Ovary (tissue), 9 donors: Measurements from ENCODE around the gene ITSN1. TPM values are rescaled to one million over a fixed set of nuclear protein-coding genes. Genes with fewer than 3 reads are reported as not detected.
A peak's percentile ranks its signal among the peaks of the same experiment; 100 is the strongest.

Experiments used
- DNase-seq, 5 donors: peaks; one replicate each; pipeline ENCODE4 v3.0.0-alpha.2; 2019 to 2020
- H3K27ac ChIP-seq, 2 donors: fragments of 200-600 bp; one replicate each; pipeline versions ENCODE4 v1.5.1 to v1.8.0; 2019 to 2022
- H3K27me3 ChIP-seq: fragments of 200-600 bp; one replicate; pipeline ENCODE4 v1.8.0; 2022
- H3K36me3 ChIP-seq: fragments of 200-600 bp; sonication (generic); one replicate; pipeline ENCODE4 v1.5.1; 2019
- H3K4me1 ChIP-seq: one replicate; pipeline ENCODE4 v1.8.1; 2013; ENCODE audit warnings: mild to moderate bottlenecking, moderate library complexity; ENCODE audit not compliant: insufficient read depth
- H3K4me3 ChIP-seq: fragments of 200-600 bp; sonication (generic); one replicate; pipeline ENCODE4 v1.5.1; 2017
- H3K9me3 ChIP-seq, 2 donors: fragments of 200-600 bp in 1 of 2; sonication (generic) in 1 of 2; one replicate each; pipeline versions ENCODE4 v1.5.1 to v1.8.1; 2013 to 2019; ENCODE audit warnings: mild to moderate bottlenecking in 1 of 2, moderate library complexity in 1 of 2
- EP300 ChIP-seq: sonication (generic); formaldehyde crosslinking; IDR thresholded peaks from one replicate; pipeline ENCODE4 v1.6.1; 2017; ENCODE audit warnings: antibody characterized with exemption
- POLR2A ChIP-seq: fragments of 450-650 bp; IDR thresholded peaks from one replicate; pipeline ENCODE4 v1.6.1; 2017; ENCODE audit warnings: antibody characterized with exemption, mild to moderate bottlenecking, moderate library complexity
- WGBS, 3 donors: extraction: QIAGEN DNeasy Blood & Tissue Kit in 1 of 3; methylation state at CpG; one replicate each; pipeline versions ENCODE4 v1.1.5 to v1.1.7; 2013 to 2017; 5-methylcytosine and 5-hydroxymethylcytosine counted together
- intact Hi-C, 4 donors: fragments of 100-400 bp; cut with DNase I; formaldehyde crosslinking; loops; one replicate each; pipeline versions ENCODE4 v1.11.0 to v1.15.1; 2022 to 2023
- polyA plus RNA-seq, 2 donors: library from polyadenylated mRNA; stranded (reverse); fragments of 200-250 nt in 1 of 2; fragments of 350-450 nt in 1 of 2; fragmentation: Illumina TruSeq in 1 of 2; extraction: RNeasy Lipid Tissue Mini Kit (QIAGEN cat#74804) in 1 of 2; gene quantifications; one replicate each; pipeline ENCODE4 v1.2.3, GENCODE V29; 2013 to 2014
- total RNA-seq, 7 donors: library from RNA; depleted of rRNA in 2 of 7; stranded (reverse); fragments of >200 nt in 2 of 7; fragmentation: NEBNext Ultra II Directional in 3 of 7; extraction: Animal tissue kit (Norgen Biotek cat#: 25700) in 3 of 7; gene quantifications; one replicate each; pipeline versions ENCODE4 v1.1.0 to v1.2.4, GENCODE V29; 2016 to 2023
- TF ChIP-seq, protein P1 (sequence below), 3 donors: fragments of 450-650 bp in 2 of 3; fragments of 200-600 bp in 1 of 3; IDR thresholded peaks; one replicate each; pipeline versions ENCODE4 v1.5.1 to v1.8.0; 2016 to 2022; ENCODE audit warnings: antibody characterized with exemption in 3 of 3, mild to moderate bottlenecking in 1 of 3
- donor health status: DM: no; HTN: no; CAD: no; lungs with moderate emphysema.
- donor health status: DM: no; HTN: no; CAD: no.
- donor health status: Bipolar disorder and iron deficiency.
- donor health status: DM: yes; HTN: yes; CAD: no.
- donor health status: DM: no; HTN: no; CAD: no.
- donor health status: DM: yes; HTN: yes; CAD: no.

ITSN1 gene
- total and polyA plus RNA-seq, 9 donors, result 22.6 to 61.3 (median 36.4) TPM

DNA sequence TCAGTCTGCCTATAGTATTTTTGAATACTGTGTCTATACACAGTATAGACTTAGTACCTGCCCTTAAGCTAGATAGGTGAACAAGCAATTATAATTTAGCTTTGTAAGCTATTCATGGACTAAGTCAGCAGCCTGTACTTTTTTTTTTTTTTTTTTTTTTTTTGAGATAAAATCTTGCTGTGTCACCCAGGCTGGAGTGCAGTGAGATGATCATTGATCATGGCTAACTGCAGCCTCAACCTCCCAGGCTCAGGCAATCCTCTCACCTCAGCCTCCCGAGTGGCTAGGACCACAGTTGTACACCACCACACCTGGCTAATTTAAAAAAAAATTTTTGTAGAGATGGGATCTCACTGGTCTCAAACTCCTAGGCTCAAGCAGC lies 17.3 kb downstream of the ITSN1 start:
- Histone ChIP-seq H3K36me3 (no peaks in the 10 kb centered on the region), H3K9me3 (no peaks in the 10 kb centered on the region), H3K27me3 (no peaks in the 10 kb centered on the region), H3K4me1 (peaks cover 13% of the 10 kb centered on the region), H3K27ac (peak overlapping the region in 1 of 2 donors; percentile 66), H3K4me3 (no peak overlapping the region)
- no peak for TF ChIP-seq POLR2A
- TF ChIP-seq, protein P1, sequence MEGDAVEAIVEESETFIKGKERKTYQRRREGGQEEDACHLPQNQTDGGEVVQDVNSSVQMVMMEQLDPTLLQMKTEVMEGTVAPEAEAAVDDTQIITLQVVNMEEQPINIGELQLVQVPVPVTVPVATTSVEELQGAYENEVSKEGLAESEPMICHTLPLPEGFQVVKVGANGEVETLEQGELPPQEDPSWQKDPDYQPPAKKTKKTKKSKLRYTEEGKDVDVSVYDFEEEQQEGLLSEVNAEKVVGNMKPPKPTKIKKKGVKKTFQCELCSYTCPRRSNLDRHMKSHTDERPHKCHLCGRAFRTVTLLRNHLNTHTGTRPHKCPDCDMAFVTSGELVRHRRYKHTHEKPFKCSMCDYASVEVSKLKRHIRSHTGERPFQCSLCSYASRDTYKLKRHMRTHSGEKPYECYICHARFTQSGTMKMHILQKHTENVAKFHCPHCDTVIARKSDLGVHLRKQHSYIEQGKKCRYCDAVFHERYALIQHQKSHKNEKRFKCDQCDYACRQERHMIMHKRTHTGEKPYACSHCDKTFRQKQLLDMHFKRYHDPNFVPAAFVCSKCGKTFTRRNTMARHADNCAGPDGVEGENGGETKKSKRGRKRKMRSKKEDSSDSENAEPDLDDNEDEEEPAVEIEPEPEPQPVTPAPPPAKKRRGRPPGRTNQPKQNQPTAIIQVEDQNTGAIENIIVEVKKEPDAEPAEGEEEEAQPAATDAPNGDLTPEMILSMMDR (IDR thresholded peaks at IDR 0.05), result no peak
- TF ChIP-seq EP300, result no peak
- DNase-seq, result no peak
- intact Hi-C loops, result no loop called here
- 69 to 89% (median 88%) methylated on average over 1 of the region's 1 CpG for WGBS, 3 donors

DNA sequence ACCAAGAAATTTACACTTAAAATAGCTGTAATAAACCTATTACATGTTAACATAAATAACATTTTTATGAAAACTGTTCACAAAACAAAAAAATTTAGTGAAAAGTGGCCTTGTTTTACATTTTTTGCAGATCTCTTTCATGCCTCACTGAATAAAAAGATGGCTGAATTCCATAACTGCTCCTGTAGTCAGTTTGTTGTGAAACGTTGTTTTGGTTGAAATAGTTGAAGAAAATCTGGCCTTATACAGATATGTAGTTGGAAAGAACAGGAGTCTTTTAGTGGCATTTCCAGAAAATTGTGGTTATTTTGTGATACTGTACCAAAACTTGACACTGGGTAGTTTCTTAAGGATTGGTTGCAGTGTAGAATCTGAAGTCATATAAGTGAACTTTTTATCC lies 18.1 kb downstream of the ITSN1 start:
- TF ChIP-seq, protein P1 (IDR thresholded peaks at IDR 0.05), result no peak
- TF ChIP-seq POLR2A (no peak), EP300 (no peak)
- peak overlapping the region in 1 of 2 donors; percentile 66 for H3K27ac ChIP-seq
- no peaks in the 10 kb centered on the region for H3K27me3 ChIP-seq
- no peaks in the 10 kb centered on the region for H3K36me3 ChIP-seq
- no peaks in the 10 kb centered on the region for H3K9me3 ChIP-seq
- WGBS, 3 donors, result 3 to 11% (median 9%) methylated on average over 1 of the region's 1 CpG
- H3K4me1 ChIP-seq, result peaks cover 10% of the 10 kb centered on the region
- DNase-seq, result no peak
- intact Hi-C loops, result no loop called here
- no peak overlapping the region for H3K4me3 ChIP-seq

DNA sequence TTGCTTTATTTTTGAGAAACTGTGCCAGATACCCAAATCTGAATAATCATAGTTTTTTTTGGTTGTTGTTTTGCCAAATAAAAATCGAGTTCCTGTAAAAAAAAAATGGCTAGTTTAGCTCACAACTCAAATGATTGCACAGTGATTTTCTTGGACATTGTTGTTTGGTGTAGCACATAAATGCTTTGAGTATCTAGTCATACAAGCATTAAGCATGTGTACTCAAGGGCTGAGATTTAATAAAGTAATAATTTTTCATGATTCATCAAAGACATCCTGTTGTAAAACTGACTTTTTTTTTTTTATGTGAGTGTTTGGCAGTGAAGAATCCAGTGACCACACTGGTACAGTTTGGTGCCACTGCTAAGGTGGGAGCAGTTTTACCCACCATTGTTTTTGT lies 18.8 kb downstream of the ITSN1 start:
- Histone ChIP-seq H3K9me3 (no peaks in the 10 kb centered on the region), H3K4me1 (peaks cover 8% of the 10 kb centered on the region), H3K4me3 (no peak overlapping the region), H3K27ac (no peak overlapping the region), H3K27me3 (no peaks in the 10 kb centered on the region), H3K36me3 (no peaks in the 10 kb centered on the region)
- 64 to 78% (median 75%) methylated on average over 1 of the region's 1 CpG for WGBS, 3 donors
- no peak for DNase-seq
- intact Hi-C loops, result no loop called here
- no peak for TF ChIP-seq EP300
- TF ChIP-seq, protein P1 (IDR thresholded peaks at IDR 0.05), result no peak
- no peak for TF ChIP-seq POLR2A

DNA sequence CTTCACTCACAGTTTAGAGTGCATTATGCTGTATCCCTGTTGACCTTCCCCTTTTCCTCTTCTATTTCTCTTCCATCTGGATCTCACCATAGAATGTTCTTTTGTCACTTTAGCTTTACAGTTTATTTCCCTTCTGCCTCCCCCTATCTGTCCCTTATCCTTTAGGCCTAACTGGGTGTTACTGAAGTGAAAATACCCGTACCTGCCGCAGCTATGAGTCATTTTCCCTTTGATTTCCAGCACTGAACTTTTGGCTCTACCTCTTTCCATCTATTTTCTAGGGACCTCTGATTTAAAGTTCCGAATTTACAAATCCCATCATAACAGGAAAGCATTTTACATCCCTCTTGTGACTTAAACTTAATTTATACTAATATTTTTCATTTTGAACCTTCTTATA lies 19.7 kb downstream of the ITSN1 start:
- Histone ChIP-seq H3K9me3 (no peaks in the 10 kb centered on the region), H3K4me1 (peaks cover 8% of the 10 kb centered on the region), H3K36me3 (no peaks in the 10 kb centered on the region), H3K4me3 (no peak overlapping the region), H3K27me3 (no peaks in the 10 kb centered on the region), H3K27ac (no peak overlapping the region)
- TF ChIP-seq POLR2A, result no peak
- no peak for TF ChIP-seq EP300
- no peak for DNase-seq
- intact Hi-C loops, result no loop called here
- WGBS, 3 donors, result 91 to 96% (median 94%) methylated on average over 3 of the region's 3 CpGs

DNA sequence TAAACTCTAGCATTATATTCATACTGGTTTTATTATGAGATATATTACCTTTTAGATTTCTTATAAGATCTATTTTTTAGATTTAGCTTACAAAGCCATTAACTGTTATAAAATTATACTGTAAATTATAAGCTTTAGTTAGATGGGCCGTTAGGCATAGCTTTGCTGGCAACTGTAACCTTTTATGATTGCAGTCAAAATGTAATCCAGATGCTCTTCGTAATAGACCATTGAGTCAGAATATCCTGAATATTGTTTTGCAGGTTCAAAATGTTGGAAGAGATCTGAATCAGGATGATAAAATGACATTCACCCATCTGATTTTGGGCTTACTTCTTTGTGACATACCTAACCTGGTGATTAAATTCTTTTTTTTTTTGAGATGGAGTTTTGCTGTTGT lies 20.9 kb downstream of the ITSN1 start:
- WGBS, 3 donors, result 78 to 92% (median 92%) methylated on average over 2 of the region's 2 CpGs
- Histone ChIP-seq H3K27ac (no peak overlapping the region), H3K9me3 (no peaks in the 10 kb centered on the region), H3K4me1 (peaks cover 11% of the 10 kb centered on the region), H3K36me3 (no peaks in the 10 kb centered on the region), H3K27me3 (no peaks in the 10 kb centered on the region), H3K4me3 (no peak overlapping the region)
- no peak for DNase-seq
- intact Hi-C loops, result no loop called here
- TF ChIP-seq, protein P1 (IDR thresholded peaks at IDR 0.05), result no peak
- no peak for TF ChIP-seq POLR2A
- no peak for TF ChIP-seq EP300
